Activated CD4-positive, alpha-beta T cell treated with anti-CD3 and anti-CD28 coated beads for 24 hours (primary cell): ENCODE measurements around the gene MYOD1.

Source experiments
- DNase-seq, 2 donors: peaks; one replicate each; pipeline ENCODE4 v3.0.0-alpha.2; 2020; ENCODE audit warnings: low read depth in 2 of 2

MYOD1 gene

GRCh38 chr11:17771415-17771814 lies 52.0 kb downstream of the MYOD1 start:
- DNase-seq: no peak
